Activated CD8-positive, alpha-beta memory T cell treated with anti-CD3 and anti-CD28 coated beads, Interleukin-2, amount 50 U/mL, for 4 hours (primary cell): Measurements from ENCODE around the gene ANGPTL5.
"Not testable (repeated sequence)": the region's sequence is repeated elsewhere in the genome, so short reads cannot be mapped to it uniquely, and the experiment has no call there.

ENCODE experiments used
- DNase-seq: peaks from one replicate; pipeline ENCODE4 v3.0.0-alpha.2; 2020

ANGPTL5 gene

GRCh38 chr11:101916422-101916821 is at the start of gene ANGPTL5:
ANGPTL5 (minus strand) TSS chr11:101916522; CDS start chr11:101907909, 8,613 bp downstream.
- no peak for DNase-seq

- DNase-seq, result not testable (repeated sequence)
Observed at GRCh38 chr11:101964200-101964599, 47.9 kb upstream of the ANGPTL5 start.

GRCh38 chr11:101960231-101960630 is 43.9 kb upstream of the ANGPTL5 start:
- no peak for DNase-seq

- no peak for DNase-seq
Observed at GRCh38 chr11:101955701-101956100, 39.4 kb upstream of the ANGPTL5 start.

- no peak for DNase-seq
Observed at GRCh38 chr11:101955278-101955677, 39.0 kb upstream of the ANGPTL5 start.

- DNase-seq, result no peak
Observed at GRCh38 chr11:101949680-101950220, 33.4 kb upstream of the ANGPTL5 start.

- no peak for DNase-seq
Observed at GRCh38 chr11:101945448-101945847, 29.1 kb upstream of the ANGPTL5 start.

GRCh38 chr11:101944923-101945322 is 28.6 kb upstream of the ANGPTL5 start:
- no peak for DNase-seq

- DNase-seq, result no peak
Observed at GRCh38 chr11:101940901-101941520, 24.7 kb upstream of the ANGPTL5 start.

- no peak for DNase-seq
Observed at GRCh38 chr11:101931692-101932091, 15.4 kb upstream of the ANGPTL5 start.

GRCh38 chr11:101929294-101929915 is 13.1 kb upstream of the ANGPTL5 start:
- DNase-seq, result no peak

- no peak for DNase-seq
Observed at GRCh38 chr11:101923554-101923953, 7.2 kb upstream of the ANGPTL5 start.

GRCh38 chr11:101920992-101921391 is 4.7 kb upstream of the ANGPTL5 start:
- DNase-seq, result no peak

GRCh38 chr11:101917226-101917625 is 904 bp upstream of the ANGPTL5 start:
- no peak for DNase-seq

- no peak for DNase-seq
Observed at GRCh38 chr11:101915791-101916291, 481 bp downstream of the ANGPTL5 start.

- DNase-seq, result peak; percentile 94
Observed at GRCh38 chr11:101914738-101915426, 1.4 kb downstream of the ANGPTL5 start, which contains the start of gene CEP126. CEP126 (plus strand) TSS chr11:101915010; CDS start chr11:101915285, 275 bp downstream.

GRCh38 chr11:101914341-101914737 is 2.0 kb downstream of the ANGPTL5 start:
- no peak for DNase-seq

GRCh38 chr11:101913656-101914055 is 2.7 kb downstream of the ANGPTL5 start:
- DNase-seq, result no peak

GRCh38 chr11:101912823-101913284 is 3.5 kb downstream of the ANGPTL5 start:
- DNase-seq, result no peak

GRCh38 chr11:101909087-101909486 is 7.2 kb downstream of the ANGPTL5 start:
- DNase-seq, result no peak

- DNase-seq, result no peak
Observed at GRCh38 chr11:101907815-101908214, 8.5 kb downstream of the ANGPTL5 start.

GRCh38 chr11:101894505-101894904 is 21.8 kb downstream of the ANGPTL5 start:
- no peak for DNase-seq

- no peak for DNase-seq
Observed at GRCh38 chr11:101889767-101890166, 26.6 kb downstream of the ANGPTL5 start.
